Hematopoietic multipotent progenitor cell treated with erythropoietin and hydrocortisone succinate and interleukin-3 and kit ligand, for 8 days (in vitro differentiated cells): ENCODE results near the gene NEGR1.

Experiments
- DNase-seq: peaks from one replicate; pipeline ENCODE4 v3.0.0-alpha.2; 2015

NEGR1 gene

GRCh38 chr1:71618191-71618590 is 664.1 kb downstream of the NEGR1 start:
- no peak for DNase-seq

DNA sequence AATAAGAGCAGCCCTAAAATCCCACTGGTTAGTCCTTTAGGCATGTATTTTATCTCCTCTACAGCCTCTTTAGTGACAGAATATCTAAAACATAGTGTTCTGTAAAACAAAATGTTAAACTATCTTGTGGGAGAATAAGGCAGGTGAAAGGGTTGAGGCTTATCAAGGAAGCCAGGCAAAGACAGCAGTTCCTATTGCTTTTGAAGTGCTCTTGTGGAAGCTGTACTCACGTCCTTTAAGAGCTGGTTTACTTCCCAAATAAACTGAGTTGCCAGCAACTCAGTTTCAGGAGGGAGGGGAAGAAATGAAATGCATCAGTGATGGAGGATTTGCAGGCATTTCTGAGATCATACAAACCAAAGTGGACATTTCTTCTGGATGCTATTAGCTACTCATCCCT is 671.9 kb downstream of the NEGR1 start:
- no peak for DNase-seq

DNA sequence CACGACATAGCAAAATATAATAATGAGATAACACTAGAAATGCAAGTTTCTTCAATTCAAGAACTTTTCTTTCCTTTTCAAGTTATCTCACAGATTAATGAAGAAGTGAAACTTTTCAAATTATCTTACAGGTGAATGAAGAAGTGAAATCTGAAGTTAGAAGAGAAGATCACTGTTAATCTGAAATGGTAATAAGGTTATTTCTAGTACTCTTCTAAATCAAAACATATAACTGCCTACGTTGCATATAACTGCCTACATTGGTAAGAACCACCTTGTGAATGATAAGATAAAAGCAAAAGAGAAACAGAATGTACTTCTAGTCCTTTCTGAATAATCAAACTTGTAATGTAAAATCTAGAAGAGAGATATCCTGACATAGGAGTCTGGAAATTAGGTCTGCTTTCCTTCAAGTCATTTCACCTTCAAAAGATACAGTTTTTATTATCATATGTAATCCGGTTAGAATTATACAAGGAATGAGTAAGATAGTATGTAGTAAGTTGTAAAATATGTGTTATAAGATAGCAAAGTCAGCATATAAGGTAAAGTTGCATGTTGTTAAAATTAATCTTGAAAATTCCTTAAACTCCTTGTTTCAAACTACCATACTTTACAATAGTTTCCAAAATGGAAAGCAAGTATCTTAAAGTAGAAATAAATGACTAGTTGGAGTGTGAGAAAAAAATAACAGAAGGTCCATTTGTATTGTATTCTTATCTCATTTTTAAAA is 679.1 kb downstream of the NEGR1 start:
- no peak for DNase-seq

DNA sequence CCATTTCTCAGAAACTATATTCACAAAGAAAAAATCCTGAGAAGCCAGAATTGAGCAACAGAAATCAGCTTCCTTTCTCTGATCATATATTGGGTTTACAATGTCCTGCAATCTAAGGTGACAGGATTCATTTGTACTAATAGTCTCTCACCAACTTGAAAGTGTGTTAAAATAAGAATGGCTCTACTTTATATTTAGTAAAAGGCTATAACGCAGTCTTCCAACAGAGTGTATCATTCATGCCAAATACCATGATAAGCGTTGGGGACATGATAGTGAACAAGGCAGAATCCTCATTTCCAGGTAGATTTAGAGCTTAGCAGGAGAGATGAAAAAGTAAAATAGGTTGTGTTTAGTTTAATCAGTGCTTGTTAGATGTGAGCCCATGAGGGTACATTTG is 682.3 kb downstream of the NEGR1 start:
- no peak for DNase-seq

GRCh38 chr1:71599306-71599705 is 683.0 kb downstream of the NEGR1 start:
- DNase-seq = no peak

GRCh38 chr1:71593523-71593922 is 688.8 kb downstream of the NEGR1 start:
- no peak for DNase-seq

DNA sequence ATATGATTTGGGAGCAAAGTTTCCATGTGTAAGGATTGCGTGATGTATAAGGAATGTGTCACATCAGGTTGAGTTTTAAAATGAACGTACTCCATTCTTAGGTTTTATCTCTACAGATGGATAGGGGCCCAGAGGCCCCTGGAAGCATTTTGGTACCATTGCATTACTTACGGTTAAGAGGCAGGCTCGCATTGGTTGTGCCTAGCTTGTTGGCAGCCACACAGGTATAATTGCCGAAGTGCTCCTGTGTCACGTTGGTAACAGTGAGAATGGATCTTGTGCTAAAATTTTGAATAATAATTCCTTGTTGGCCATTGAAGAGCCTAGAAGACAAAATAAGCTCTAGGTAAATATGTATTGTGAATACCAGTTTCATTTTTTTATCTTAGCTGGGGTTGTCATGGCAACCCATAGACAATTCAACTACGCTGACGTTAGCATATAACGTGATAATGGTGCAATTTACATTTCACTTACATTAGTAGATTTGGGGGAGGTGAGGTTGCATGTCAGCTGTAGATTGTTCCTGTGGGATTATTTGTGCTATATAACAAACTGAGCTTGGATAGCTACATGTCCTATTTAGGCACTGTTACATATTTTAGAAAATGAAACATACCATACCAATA is 689.6 kb downstream of the NEGR1 start:
- DNase-seq = no peak

GRCh38 chr1:71589005-71589404 is 693.3 kb downstream of the NEGR1 start:
- no peak for DNase-seq

- DNase-seq = peak; percentile 25
Measured at GRCh38 chr1:71587961-71588360, 694.4 kb downstream of the NEGR1 start.

DNA sequence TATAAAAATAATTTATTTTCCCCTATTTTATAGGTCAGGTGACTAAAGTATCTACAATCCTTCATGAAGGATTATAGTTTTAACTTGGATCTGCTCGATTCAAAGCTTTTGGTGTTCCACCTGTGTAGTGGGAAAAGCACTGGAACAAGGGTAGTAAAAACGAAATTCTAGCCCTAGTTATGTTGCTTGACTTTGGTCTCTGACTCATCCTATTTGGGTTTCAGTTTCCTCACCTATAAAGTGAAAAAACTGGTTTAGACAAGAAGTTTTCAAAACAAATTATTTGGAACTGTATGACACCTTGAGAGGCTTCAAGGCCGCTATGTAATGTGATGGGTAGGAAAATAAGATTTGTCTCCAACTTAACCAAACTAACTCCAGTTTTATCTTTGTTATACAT is 696.3 kb downstream of the NEGR1 start:
- no peak for DNase-seq

GRCh38 chr1:71583756-71584155 is 698.6 kb downstream of the NEGR1 start:
- no peak for DNase-seq

- no peak for DNase-seq
Measured at GRCh38 chr1:71582673-71583072, 699.7 kb downstream of the NEGR1 start.

GRCh38 chr1:71577451-71578131 is 704.7 kb downstream of the NEGR1 start:
- DNase-seq = no peak

- DNase-seq = no peak
Measured at GRCh38 chr1:71572038-71572437, 710.3 kb downstream of the NEGR1 start.

DNA sequence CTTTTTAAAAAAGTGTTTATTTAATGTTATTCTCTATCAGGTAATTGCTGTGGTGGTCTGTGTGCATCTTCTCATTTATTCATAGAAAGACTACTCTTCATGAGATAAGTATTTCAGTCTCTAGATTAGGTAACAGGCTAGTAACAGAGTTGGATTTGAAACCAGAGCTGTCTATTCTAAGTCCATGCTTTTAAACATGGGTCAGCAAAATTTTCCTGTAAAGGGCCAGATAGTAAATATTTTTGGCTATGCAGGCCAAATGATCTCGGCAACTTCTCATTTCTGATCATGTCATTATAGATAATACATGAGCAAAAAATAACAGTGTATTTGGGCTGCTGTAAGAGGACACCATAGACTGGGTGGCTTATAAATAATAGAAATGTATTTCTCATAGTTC is 715.9 kb downstream of the NEGR1 start:
- DNase-seq = no peak

DNA sequence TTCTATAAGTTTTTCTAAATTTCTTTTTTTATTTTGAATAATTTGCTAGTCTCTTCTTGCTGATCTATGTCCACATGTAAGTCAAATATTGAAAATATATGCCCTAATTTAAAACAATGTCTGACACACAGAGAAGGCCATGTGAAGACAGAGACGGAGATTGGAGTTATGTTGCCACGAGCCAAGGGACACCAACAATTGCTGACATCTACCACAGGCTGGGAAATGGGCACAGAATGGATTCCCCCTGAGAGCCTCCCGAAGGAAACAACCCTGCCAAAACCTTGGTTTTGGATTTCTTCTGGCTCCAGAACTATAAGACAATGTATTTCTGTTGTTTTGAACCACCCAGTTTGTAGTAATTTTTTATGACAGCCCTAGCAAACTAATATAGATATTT is 716.5 kb downstream of the NEGR1 start:
- DNase-seq = no peak

DNA sequence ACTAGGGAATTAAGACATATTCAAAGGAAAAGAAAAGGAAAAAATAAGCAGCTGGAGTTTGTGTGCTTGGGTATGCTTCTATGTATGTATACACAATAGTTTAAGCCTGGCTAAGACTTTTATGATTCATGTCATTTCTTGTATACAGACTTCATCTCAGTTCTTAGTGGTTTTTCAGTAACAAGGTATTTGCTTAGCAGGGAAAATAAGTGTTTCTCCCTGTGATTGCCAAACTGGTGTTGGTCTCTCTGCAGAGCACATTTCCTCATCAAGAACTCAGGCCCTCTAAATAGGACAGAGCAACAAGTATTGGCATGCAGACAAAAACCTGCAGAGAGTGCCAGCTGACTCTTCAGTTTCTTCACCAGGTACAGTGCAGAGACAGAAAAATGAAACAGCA is 717.1 kb downstream of the NEGR1 start:
- DNase-seq = no peak

DNA sequence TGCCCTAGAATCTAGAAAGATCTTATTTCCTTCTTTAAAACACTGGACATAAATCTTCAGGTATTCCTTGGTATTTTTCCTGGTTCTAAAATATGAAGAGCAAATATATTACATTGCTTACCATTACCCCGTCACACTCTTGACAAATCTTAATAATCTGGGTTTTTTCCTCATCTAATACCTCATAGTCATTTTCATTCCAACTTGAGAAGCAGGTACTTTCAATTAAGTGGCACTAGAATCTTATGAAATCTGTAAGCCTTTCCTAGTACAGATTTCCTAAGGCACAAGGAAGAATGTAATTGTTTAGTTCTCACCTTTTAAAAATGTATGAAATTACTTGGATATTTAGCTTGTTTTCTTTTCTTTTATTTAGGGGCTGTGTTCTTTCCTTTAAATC is 720.0 kb downstream of the NEGR1 start:
- DNase-seq = no peak

DNA sequence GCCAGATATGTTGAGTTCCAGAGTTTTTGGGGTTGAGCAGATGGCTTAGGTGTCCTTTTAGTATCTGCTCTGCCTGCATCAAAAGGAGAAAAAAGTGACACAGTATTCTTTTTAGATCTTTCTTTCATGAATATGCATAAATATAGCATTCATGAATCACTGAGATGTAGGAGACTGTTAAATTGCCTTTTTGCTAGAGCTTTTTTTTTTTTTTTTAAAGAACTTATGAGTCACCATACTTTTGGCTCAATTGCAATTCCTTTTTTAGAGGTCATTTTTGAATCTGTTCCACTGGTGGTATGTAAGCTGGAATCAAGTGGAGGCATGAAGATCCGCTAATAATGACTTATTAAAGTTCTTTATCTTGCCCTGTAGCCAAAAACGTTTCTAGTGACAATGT is 720.6 kb downstream of the NEGR1 start:
- no peak for DNase-seq

DNA sequence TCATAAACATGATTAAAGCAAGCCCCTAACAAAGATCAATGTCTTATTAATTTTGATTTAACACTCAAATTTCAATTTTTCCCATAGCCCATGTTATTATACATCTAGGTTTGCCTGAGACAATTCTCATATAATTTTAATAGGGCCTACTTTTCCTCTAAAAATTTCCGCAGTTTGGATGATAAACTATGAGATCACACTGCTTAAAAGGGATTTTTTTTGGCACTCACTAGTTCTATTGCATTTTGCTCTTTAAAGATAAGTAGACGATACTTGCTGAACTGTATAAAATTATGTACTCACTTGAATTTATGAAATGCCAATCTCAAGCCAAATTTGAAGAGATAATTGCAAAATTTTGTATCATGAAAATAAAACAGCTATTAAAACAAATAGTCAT is 721.1 kb downstream of the NEGR1 start:
- DNase-seq = no peak

DNA sequence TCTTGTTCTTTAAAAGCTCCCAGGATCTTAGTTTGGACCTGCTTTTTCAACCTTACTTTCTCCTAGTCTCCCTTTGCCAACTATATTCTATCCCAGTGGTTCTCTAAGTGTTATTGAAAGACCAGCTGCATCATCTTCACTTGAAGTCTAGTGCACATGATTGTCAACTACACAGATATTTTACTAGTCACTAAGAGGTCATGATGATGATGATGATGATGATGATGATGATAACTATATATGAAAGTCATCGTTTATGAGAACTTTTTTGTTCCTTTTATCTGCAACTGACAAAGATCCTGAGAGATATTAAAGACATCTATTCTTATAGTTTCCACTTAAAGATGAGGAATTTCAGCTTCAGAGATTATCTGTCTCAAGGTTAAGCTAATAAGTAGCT is 722.5 kb downstream of the NEGR1 start:
- DNase-seq = no peak

- DNase-seq = no peak
Measured at GRCh38 chr1:71557138-71557537, 725.2 kb downstream of the NEGR1 start.

GRCh38 chr1:71548398-71548890 is 733.9 kb downstream of the NEGR1 start:
- DNase-seq = no peak

DNA sequence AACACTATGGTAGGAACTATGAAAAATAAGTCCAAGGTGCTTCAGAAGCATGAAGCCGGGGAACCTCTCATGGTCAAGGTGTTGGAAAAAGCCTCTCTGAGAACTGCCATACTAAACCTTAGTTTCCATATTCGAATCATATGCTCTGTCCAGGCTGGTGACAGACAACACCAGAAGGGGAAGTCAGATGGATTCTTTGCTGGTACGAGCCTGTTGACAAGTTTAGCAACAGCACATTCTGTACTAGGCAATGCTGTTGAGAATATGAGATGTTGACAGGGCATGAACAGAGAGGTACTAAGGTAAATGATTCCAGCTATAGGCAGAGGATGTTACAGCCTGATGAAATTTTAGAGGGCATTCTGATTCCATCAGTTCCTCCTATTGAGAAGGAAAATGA is 740.2 kb downstream of the NEGR1 start:
- DNase-seq = no peak
